ENCODE results near the gene SLC24A3.

The SLC24A3 gene

DNA sequence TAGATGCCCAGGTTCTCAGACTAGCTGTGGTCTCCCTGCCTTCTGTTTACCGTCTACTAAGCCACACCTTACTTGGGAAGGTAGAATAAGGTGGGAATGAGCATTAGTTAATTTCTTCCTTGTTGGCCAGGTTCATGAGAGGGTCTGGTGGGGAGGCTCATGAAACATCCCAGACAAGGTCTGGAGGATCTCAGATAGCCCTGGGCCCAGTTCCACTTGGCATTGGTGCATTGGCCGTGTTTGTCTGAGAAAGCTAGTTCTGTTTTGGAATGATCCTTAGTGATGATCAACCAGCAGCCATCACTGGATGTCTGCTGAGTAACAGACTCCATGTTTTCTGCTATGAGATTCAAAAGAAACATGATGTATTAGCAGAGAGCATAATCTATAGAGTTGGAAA, 155.1 kb downstream of the SLC24A3 start:
- H3K9me3 ChIP-seq, result no peaks in the 10 kb centered on the region
- TF ChIP-seq, protein P1, sequence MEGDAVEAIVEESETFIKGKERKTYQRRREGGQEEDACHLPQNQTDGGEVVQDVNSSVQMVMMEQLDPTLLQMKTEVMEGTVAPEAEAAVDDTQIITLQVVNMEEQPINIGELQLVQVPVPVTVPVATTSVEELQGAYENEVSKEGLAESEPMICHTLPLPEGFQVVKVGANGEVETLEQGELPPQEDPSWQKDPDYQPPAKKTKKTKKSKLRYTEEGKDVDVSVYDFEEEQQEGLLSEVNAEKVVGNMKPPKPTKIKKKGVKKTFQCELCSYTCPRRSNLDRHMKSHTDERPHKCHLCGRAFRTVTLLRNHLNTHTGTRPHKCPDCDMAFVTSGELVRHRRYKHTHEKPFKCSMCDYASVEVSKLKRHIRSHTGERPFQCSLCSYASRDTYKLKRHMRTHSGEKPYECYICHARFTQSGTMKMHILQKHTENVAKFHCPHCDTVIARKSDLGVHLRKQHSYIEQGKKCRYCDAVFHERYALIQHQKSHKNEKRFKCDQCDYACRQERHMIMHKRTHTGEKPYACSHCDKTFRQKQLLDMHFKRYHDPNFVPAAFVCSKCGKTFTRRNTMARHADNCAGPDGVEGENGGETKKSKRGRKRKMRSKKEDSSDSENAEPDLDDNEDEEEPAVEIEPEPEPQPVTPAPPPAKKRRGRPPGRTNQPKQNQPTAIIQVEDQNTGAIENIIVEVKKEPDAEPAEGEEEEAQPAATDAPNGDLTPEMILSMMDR (IDR thresholded peaks at IDR 0.05), result no peak

GRCh38 chr20:19368351-19368750, 155.9 kb downstream of the SLC24A3 start:
- Histone ChIP-seq H3K9me3 (no peaks in the 10 kb centered on the region), H3K27ac (no peak overlapping the region), H3K27me3 (no peaks in the 10 kb centered on the region), H3K36me3 (no peaks in the 10 kb centered on the region), H3K4me1 (ENCODE audit: control insufficient read depth in 1 of 2, insufficient read depth in 1 of 2, low read depth in 1 of 2, low read length in 1 of 2) (no peaks in the 10 kb centered on the region), H3K4me3 (ENCODE audit: low read depth in 1 of 2, low read length in 1 of 2) (no peak overlapping the region)
- TF ChIP-seq, protein P1 (IDR thresholded peaks at IDR 0.05), result no peak

More for the DNA sequence above, 155.1 kb downstream of the SLC24A3 start:
- Histone ChIP-seq H3K27me3 (no peaks in the 10 kb centered on the region), H3K4me3 (ENCODE audit: low read depth in 1 of 2, low read length in 1 of 2) (no peak overlapping the region), H3K36me3 (no peaks in the 10 kb centered on the region), H3K4me1 (ENCODE audit: control insufficient read depth in 1 of 2, insufficient read depth in 1 of 2, low read depth in 1 of 2, low read length in 1 of 2) (no peaks in the 10 kb centered on the region), H3K27ac (no peak overlapping the region)

DNA sequence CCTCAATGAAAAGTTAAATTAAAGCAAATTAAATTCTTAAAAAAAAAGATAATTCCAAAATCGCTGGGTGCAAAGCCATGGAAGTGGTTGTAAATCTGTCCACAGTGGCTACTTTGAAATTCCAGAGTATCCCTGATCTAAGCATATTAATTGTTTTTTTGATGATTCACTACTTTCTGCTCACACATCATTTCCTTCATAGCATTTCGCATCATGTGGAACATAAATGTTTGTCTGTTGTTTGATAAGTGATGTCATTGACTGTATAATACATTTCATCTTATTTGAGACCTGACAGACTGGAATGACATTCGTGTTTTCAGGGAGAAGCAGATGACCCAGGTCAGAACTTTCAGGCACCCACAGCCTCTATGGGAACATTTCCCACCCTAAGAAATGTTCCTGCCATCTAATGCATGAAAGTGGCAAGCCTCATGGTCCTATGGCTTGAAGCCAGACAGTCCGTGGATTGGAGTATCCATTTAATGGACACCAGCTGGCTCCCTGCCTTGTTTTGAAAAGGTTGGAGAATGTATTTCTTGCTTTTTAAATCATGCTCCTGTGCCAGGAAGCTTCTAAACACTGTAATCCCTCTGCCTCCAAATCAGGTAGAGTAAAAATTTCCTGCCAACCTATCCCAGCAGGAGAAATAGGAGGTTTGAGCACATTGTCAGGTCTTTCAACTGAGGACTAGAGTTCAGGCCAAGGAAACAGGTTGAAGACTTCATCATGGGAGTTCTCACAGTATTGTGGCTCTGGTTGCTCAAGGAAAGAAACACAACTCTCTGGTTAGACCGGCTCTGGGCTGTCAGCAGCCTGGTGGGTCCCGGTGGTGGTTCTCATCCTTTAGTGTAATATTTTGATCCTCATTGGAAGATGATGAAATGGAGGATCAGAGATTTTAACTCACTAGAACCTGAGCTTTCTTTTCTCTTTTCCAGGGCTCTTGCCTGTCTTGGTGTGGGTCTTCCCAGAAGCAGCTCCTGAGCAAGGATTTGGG, 157.9 kb downstream of the SLC24A3 start:
- TF ChIP-seq, protein P1 (IDR thresholded peaks at IDR 0.05), result no peak
- no peaks in the 10 kb centered on the region for H3K27me3 ChIP-seq
- no peaks in the 10 kb centered on the region for H3K9me3 ChIP-seq
- H3K4me3 ChIP-seq (ENCODE audit: low read depth in 1 of 2, low read length in 1 of 2), result no peak overlapping the region
- no peaks in the 10 kb centered on the region for H3K4me1 ChIP-seq (ENCODE audit: control insufficient read depth in 1 of 2, insufficient read depth in 1 of 2, low read depth in 1 of 2, low read length in 1 of 2)
- H3K27ac ChIP-seq, result no peak overlapping the region
- no peaks in the 10 kb centered on the region for H3K36me3 ChIP-seq

DNA sequence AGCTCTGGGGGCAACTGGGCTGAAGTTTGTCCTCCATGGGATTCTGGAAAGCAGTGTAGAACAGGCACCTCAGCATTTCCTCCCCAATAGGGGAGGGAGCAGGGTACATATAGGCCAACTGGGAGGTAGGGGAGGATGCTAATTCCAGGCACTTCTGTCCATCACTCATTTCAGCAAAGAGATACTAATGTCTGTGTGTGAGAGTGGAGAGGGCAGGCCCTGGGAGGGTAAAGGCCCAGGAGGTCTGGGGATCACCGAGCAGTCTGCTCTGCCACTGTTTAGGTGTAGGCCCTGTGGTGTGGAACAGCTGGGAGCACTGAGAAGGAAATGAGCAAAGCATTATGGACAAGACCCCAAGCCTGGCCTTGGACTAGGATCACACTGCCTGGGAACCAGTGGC, 158.7 kb downstream of the SLC24A3 start:
- Histone ChIP-seq H3K27ac (no peak overlapping the region), H3K27me3 (no peaks in the 10 kb centered on the region), H3K36me3 (no peaks in the 10 kb centered on the region), H3K9me3 (no peaks in the 10 kb centered on the region), H3K4me3 (ENCODE audit: low read depth in 1 of 2, low read length in 1 of 2) (no peak overlapping the region), H3K4me1 (ENCODE audit: control insufficient read depth in 1 of 2, insufficient read depth in 1 of 2, low read depth in 1 of 2, low read length in 1 of 2) (no peaks in the 10 kb centered on the region)
- TF ChIP-seq, protein P1 (IDR thresholded peaks at IDR 0.05), result no peak

- H3K27me3 ChIP-seq, result no peaks in the 10 kb centered on the region
- peaks cover 5 to 7% of the 10 kb centered on the region in 2 experiments for H3K4me1 ChIP-seq (ENCODE audit: control insufficient read depth in 1 of 2, insufficient read depth in 1 of 2, low read depth in 1 of 2, low read length in 1 of 2)
- H3K4me3 ChIP-seq (ENCODE audit: low read depth in 1 of 2, low read length in 1 of 2), result no peak overlapping the region
- TF ChIP-seq, protein P1 (IDR thresholded peaks at IDR 0.05), result no peak
- no peaks in the 10 kb centered on the region for H3K36me3 ChIP-seq
- H3K9me3 ChIP-seq, result no peaks in the 10 kb centered on the region
- H3K27ac ChIP-seq, result no peak overlapping the region
Measured at GRCh38 chr20:19374216-19374615, 161.8 kb downstream of the SLC24A3 start.
